NCI-H1694 treated with DMSO at 0.1 percent for 48 hours (cell line): ENCODE data around the gene FCGR3B.
"Not testable (repeated sequence)": the region's sequence is repeated elsewhere in the genome, so short reads cannot be mapped to it uniquely, and the experiment has no call there.

Experiments used
- DNase-seq: peaks from one replicate; lab custom pipeline; 2025; lab: John Stamatoyannopoulos, UW

The FCGR3B gene

DNA sequence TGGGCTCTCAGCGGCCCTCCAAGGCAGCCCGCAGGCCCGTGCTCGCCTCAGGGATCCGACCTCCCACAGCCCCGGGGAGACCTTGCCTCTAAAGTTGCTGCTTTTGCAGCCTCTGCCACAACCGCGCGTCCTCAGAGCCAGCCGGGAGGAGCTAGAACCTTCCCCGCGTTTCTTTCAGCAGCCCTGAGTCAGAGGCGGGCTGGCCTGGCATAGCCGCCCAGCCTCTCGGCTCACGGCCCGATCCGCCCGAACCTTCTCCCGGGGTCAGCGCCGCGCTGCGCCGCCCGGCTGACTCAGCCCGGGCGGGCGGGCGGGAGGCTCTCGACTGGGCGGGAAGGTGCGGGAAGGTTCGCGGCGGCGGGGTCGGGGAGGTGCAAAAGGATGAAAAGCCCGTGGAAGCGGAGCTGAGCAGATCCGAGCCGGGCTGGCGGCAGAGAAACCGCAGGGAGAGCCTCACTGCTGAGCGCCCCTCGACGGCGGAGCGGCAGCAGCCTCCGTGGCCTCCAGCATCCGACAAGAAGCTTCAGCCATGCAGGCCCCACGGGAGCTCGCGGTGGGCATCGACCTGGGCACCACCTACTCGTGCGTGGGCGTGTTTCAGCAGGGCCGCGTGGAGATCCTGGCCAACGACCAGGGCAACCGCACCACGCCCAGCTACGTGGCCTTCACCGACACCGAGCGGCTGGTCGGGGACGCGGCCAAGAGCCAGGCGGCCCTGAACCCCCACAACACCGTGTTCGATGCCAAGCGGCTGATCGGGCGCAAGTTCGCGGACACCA lies 25.0 kb downstream of the FCGR3B start:
- not testable (repeated sequence) for DNase-seq

DNA sequence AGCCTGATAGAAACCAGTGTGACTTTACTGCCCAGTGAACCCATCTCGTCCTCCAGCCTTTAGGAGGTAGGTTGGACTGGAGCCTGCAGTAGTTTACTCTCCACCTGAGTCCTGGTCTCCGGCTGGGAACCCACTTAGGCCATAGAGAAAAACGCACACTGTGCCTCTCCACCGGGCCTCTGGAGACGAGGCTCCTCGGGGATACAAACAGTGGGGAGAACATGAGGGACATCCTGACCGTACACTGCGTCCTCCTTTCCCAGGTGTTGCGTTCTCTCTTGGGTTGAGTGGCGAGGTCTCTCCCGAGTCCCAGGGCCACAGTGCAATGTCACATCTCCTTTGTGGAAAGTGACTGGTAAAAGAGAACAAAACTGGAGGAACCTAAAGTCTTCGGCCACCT lies 26.0 kb downstream of the FCGR3B start:
- not testable (repeated sequence) for DNase-seq

DNA sequence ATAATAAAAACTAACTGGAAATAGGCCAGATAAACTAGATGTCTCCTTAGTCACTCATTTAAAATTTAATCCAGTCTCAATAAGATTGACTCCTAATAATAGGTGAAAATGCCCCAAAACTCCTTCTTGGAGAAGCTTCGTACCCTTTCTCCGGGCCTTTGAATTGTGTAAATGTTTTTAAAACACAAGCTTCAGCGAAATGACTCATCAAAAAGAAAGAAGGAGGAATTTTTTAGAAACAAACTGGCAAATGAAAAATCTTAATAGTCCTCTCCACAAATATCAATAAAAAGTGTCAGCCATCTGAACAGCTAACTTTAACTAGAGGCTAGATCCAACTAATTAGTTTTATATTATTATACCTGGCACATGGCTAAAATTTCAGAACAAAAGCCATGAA lies 33.9 kb downstream of the FCGR3B start:
- not testable (repeated sequence) for DNase-seq

DNA sequence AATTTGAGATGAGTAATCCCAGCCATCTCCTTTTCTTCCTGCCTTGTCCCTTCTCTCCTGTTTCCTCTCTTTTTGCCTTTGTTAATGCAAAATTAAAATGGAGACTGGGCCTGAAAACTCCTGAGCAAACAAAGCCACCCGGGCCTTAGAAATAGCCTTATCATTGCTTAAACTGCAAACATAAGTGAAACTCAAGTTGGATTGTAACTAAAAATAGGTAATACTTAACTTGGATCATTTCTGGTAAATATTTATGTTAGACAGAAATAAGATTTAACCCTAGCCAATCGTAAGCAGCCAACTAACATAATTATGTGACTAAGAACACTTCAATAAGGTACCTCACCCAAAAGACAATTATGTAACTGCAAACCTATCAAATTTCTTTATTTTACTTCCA lies 35.4 kb downstream of the FCGR3B start:
- not testable (repeated sequence) for DNase-seq

DNA sequence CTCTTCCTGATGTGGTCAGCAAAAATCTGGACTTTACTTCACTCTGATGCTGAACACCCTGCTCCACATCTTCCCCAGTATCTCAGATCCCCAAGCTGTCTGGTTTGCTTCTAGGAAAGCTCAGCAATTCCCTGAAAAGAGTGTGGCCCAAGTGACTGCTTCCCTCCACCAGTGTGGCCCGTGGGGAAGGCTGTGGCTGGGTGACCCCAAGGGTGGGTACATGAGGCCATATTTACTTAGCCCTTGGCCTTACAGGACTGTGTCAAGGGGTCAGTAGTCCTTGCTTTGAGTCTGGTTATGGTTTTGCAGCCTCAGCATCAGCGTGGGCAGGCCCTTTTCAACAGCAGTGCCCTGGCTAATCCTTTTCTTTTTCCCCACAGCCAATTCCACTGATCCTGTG lies 35.8 kb downstream of the FCGR3B start:
- not testable (repeated sequence) for DNase-seq

DNA sequence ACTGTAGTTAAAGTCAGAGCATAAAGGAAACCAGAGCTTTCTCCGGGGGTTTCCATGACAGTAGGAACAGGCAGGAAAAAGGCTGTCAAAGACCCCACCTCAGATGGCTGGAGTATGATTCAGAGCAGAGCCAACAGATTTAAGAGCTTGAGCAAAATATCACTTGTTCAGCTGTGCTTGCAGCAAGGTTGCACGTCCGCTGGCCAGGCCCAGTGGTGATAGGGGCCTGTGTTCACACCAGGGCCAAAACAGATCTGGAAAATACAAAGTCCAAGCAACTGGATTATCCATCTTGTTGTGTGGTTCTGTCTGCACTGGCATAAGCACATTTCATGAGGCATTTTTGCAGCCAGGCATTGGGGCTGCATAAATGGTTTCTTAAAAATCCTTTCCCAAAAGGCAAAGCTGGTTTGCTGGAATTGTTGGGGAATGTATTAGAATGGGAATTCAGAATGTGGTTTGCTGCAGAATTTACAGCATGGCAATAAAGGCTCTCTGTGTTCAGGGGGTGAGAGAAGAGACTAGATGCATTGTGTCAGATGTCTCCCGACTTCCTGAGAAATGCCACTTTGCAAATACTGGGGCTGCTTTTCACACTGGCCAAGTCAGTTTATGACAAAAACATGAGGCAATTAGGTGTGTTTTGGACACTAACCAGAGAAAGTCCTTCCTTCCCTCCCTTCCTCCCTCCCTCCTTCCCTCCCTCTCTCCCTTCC lies 36.5 kb downstream of the FCGR3B start:
- not testable (repeated sequence) for DNase-seq

DNA sequence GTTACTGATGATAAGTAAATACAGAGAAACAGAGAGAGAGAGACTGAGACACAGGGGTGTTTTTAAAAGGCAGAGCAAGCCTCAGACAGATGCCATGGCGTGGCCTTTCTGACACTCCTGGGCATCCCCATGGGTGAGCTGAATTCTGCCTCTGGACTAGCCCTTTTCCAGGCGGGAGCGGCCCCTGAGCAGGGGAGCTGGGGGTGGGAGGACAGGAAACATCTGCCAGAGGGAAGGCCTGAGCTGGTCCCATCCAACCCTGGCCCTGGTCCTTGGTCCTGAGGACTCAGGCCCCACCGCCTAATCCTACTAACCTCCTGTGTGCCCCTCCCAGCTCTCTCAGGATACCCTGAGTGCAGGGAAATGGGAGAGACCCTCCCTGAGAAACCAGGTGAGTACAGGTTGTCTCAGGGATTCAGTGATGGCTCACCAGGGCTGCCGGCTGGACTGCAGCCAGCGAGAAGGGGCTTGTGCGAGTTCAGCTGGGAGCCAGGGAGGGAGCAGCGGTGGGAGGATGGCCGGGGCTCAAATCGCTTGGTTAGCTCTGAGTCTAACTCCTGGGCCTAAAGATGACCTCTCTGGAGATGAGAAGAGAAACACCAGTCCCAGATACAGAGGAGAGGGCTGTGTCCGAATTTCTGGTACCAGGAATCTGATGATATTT lies 37.8 kb downstream of the FCGR3B start:
- not testable (repeated sequence) for DNase-seq

DNA sequence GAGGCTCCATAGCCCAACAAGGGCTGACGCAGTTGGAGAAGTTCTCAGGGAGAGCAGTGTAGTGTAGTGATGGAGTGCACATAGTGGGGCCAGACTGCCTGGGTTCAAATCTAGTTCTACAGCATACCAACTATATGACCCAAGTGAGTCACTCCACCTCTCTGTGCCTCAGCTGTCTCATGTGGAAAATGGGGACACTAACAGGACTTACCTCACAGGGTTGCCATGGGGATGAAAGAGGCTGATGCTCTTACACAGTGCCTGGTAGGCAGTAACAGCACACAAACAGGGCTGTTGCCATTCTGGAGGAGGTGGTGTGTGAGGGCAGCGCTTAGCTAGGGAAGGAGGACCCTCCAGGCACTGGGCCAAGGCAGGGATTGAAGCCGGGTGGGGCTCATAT lies 38.4 kb downstream of the FCGR3B start:
- DNase-seq = not testable (repeated sequence)

DNA sequence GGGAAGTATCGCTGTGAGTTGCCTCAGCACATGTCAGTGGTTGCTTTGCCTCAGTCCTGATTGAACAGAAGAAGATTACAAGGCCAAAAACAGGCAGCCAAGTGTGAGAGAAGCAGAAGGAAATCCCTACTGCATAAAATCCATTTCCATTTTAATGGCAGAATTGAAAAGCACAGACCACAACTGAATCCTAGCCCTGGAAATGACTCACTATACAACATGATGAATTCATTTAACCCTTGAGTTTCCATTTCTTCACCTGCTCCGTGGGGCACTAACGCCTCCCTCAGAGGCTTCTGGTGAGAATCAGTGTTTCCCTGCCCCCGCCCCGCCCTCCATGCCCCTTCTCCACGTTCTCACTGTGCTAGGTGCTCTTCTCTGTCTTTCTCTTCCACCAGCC lies 41.1 kb downstream of the FCGR3B start:
- not testable (repeated sequence) for DNase-seq

DNA sequence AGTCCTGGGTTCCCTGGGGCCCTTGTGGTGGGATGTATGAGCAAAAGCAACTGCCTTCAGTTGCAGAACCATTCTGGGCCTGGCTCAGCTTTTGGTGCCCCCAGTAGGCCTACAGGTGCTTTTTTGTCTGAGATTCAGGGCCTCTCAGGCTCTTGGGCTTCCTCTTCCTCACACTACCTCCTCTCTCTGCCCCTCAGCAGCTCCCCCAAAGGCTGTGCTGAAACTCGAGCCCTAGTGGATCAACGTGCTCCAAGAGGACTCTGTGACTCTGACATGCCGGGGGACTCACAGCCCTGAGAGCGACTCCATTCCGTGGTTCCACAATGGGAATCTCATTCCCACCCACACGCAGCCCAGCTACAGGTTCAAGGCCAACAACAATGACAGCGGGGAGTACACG lies 41.6 kb downstream of the FCGR3B start:
- DNase-seq = not testable (repeated sequence)

DNA sequence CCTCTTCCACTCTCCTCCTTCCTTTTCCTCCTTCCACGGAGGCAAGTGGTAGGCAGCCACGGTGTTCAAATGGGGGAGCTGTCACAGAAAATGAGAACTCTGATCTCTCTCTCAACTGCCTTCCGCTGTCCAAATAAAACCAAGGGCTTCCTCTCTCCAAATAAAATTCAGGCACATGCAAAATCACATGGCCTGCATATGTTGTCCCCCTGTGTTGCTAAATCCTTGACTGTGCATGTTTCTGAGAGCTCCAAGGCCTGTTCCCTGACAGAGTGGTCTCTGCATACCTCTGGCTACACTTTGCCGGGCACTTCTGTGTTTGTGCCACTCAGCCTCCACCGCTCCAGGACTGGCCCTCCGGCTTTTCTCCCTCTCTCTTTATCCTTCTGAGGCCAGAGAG lies 42.4 kb downstream of the FCGR3B start:
- DNase-seq = not testable (repeated sequence)

DNA sequence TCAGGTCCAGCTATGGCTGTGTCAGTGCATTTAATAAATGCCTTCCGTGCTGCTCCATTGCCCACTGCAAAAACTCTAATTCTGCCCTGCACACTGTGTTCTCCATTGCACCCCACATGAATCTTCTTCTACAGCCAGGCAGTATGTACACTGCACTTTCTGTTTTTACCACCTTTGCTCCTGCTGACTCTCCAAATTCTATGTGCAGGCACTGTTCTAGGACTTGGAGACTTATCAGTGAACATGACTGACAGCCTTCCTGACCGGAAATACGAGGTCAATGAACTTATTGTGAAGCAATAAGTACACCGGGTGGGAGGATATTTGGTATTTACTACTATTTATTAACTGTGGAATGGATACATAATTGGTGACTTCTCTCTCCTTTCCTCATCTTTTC lies 48.1 kb downstream of the FCGR3B start:
- not testable (repeated sequence) for DNase-seq

DNA sequence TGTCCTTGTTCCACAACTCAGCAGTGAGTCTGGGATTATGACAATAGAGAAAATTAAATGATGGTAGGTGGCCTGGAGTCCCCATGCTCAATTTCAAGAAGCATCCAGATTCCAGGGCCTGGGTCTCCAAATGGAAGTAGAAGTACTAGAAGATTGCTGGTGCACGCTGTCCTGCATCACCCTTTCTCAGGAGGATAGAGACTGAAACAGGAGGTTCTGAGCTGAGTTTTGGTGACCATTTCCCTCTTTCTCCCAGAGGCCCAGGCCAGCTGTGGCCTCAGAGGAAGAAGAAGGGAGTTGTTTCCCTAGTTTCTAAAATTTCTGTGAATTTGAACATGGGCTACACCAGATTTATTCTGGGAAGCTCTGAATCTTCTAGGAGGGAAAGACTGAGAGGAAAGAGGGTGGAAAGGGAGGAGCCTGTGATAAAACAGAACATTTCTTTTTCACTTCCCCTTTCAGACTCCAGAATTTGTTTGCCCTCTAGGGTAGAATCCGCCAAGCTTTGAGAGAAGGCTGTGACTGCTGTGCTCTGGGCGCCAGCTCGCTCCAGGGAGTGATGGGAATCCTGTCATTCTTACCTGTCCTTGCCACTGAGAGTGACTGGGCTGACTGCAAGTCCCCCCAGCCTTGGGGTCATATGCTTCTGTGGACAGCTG lies 50.0 kb downstream of the FCGR3B start:
- DNase-seq = not testable (repeated sequence)

DNA sequence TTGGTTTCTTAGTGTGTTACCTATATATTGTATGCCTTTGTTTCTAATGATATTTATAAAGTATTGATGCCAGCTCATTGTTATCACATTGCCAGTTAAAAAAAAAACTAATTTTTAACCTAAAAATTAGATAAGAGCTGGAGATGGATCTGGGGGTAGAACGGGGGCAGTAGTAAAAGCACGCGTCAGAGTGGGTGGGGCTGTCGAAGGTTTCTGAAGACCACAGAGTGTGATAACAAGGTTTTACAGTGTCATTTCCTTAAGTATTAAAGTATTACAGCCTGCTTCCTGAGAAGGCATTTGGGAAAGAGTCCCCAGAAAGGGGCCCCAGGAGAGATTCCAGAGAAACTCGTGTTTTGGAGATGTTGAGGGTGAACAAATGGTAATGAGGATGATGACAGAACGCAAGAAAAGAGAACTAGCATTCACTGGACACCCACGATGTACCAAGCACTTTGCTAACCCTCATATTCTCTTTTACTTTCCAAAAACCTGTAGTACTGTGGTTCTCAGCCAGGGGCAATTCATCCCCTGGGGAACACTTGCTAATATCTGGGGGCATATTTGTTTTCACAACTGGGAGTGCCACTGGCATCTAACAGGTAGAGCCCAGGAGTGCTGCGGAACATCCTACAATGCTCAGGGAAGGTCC lies 51.0 kb downstream of the FCGR3B start:
- DNase-seq = not testable (repeated sequence)

DNA sequence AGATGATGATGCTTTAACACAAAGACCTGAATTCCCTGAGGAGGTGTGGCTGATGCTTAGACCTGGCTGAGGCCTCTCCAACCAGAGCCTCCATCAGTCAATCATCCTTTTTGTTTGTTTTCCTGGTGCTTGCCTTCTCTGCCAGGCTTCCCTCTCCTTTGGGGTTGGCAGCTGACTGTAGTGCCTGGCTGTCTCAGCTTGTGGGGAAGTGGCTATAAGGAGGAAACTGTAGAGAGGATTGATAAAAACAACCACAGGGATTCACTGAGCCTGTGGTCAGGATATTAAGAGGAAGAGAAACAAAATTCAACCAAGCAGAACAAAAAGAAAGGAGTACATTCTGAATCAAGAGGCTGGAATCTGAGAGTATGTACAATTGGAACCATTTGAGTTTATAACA lies 54.3 kb downstream of the FCGR3B start:
- DNase-seq = not testable (repeated sequence)
